ENCODE data around the gene BLVRA. TPM values are rescaled to one million over a fixed set of nuclear protein-coding genes. Genes with fewer than 3 reads are reported as not detected.

BLVRA gene
- total and polyA plus RNA-seq, 10 of the 15 experiments (the other 5 are each of a cell fraction or from before 2014, with no cell fraction given) = 63.3 to 198 (median 102) TPM

GRCh38 chr7:43766564-43766963, 8.1 kb downstream of the BLVRA start:
- in situ Hi-C loops (cut with MboI) = no loop called here
- CTCF ChIA-PET = interaction anchor here (1.0 to 2.2 kb wide), 2 partner anchors 18 to 70 kb away, joined by 3 to 6 read pairs; no protein-coding TSS in a partner anchor
- ATAC-seq = no peak
- Histone ChIP-seq H3K4me3 (no peak overlapping the region), H4K20me1 (ENCODE audit: control insufficient read depth, insufficient read depth) (no peaks in the 10 kb centered on the region), H3K27ac (ENCODE audit: control insufficient read depth, insufficient read depth) (no peak overlapping the region), H2AFZ (ENCODE audit: control insufficient read depth, low read depth, low read length) (no peak overlapping the region), H3K79me2 (ENCODE audit: control insufficient read depth, insufficient read depth, low read length) (peaks cover 27% of the 10 kb centered on the region), H3K9me3 (replicated peaks; ENCODE audit: control insufficient read depth, insufficient read depth, low read length) (no peaks in the 10 kb centered on the region), H3K9ac (ENCODE audit: control insufficient read depth, insufficient read depth, low read length) (no peak overlapping the region), H3K36me3 (ENCODE audit: control insufficient read depth in 2 of 2, insufficient read depth in 2 of 2, low read length in 1 of 2) (peaks cover 0 to 6% of the 10 kb centered on the region in 2 experiments; a peak in 2 of 4 replicates), H3K4me2 (ENCODE audit: control insufficient read depth, insufficient read depth) (no peak overlapping the region), H3K4me1 (ENCODE audit: control insufficient read depth, insufficient read depth, low read length) (peaks cover 29% of the 10 kb centered on the region), H3K27me3 (replicated peaks in 1 of 2; ENCODE audit: control insufficient read depth in 2 of 2, insufficient read depth in 2 of 2, low read length in 1 of 2) (no peaks in the 10 kb centered on the region)
- RAD21 ChIA-PET (ENCODE audit: unreplicated experiment) = interaction anchor here (1.5 to 3.1 kb wide), 2 partner anchors 29 to 184 kb away, joined by 3 to 16 read pairs; partner anchors contain the start of gene STK17A
- SMC1A ChIA-PET (ENCODE audit: uncharacterized antibody, unreplicated experiment) = interaction anchor here (1.1 kb wide), 1 partner anchor 16 kb away, joined by 3 read pairs; no protein-coding TSS in a partner anchor
- no peak for DNase-seq (ENCODE audit: low read depth, low spot score)
- no TSS peak for BruUV-seq (replicated peaks)
- no peak for TF ChIP-seq PAX8 (IDR thresholded peaks at IDR 0.05)
- no peak for TF ChIP-seq HSF1 (IDR thresholded peaks at IDR 0.05; ENCODE audit: low read depth, low read length)
- TF ChIP-seq POLR2A (IDR thresholded peaks at IDR 0.05; ENCODE audit: low read depth, low read length) = no peak
- no peak for TF ChIP-seq TBL1XR1 (IDR thresholded peaks at IDR 0.05; ENCODE audit: low read depth, low read length)
- TF ChIP-seq, protein P1, sequence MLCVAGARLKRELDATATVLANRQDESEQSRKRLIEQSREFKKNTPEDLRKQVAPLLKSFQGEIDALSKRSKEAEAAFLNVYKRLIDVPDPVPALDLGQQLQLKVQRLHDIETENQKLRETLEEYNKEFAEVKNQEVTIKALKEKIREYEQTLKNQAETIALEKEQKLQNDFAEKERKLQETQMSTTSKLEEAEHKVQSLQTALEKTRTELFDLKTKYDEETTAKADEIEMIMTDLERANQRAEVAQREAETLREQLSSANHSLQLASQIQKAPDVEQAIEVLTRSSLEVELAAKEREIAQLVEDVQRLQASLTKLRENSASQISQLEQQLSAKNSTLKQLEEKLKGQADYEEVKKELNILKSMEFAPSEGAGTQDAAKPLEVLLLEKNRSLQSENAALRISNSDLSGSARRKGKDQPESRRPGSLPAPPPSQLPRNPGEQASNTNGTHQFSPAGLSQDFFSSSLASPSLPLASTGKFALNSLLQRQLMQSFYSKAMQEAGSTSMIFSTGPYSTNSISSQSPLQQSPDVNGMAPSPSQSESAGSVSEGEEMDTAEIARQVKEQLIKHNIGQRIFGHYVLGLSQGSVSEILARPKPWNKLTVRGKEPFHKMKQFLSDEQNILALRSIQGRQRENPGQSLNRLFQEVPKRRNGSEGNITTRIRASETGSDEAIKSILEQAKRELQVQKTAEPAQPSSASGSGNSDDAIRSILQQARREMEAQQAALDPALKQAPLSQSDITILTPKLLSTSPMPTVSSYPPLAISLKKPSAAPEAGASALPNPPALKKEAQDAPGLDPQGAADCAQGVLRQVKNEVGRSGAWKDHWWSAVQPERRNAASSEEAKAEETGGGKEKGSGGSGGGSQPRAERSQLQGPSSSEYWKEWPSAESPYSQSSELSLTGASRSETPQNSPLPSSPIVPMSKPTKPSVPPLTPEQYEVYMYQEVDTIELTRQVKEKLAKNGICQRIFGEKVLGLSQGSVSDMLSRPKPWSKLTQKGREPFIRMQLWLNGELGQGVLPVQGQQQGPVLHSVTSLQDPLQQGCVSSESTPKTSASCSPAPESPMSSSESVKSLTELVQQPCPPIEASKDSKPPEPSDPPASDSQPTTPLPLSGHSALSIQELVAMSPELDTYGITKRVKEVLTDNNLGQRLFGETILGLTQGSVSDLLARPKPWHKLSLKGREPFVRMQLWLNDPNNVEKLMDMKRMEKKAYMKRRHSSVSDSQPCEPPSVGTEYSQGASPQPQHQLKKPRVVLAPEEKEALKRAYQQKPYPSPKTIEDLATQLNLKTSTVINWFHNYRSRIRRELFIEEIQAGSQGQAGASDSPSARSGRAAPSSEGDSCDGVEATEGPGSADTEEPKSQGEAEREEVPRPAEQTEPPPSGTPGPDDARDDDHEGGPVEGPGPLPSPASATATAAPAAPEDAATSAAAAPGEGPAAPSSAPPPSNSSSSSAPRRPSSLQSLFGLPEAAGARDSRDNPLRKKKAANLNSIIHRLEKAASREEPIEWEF (IDR thresholded peaks at IDR 0.05; ENCODE audit: insufficient replicate concordance, low read depth, low read length) = no peak
- TF ChIP-seq TAF1 (IDR thresholded peaks at IDR 0.05; ENCODE audit: borderline replicate concordance, low read depth, low read length) = no peak
- TF ChIP-seq ZBED1 (IDR thresholded peaks at IDR 0.05; ENCODE audit: borderline replicate concordance) = no peak
- no peak for FAIRE-seq
- POLR2A ChIA-PET = interaction anchor here (1.6 kb wide), 1 partner anchor 8 kb away, joined by 6 read pairs; the partner anchor contains the start of gene BLVRA
- WGBS (ENCODE audit: insufficient coverage, insufficient replicate concordance, low lambda C conversion rate, missing lambda C conversion rate) = 98% methylated on average over 8 of the region's 8 CpGs
- intact Hi-C loops (cut with micrococcal nuclease; ENCODE audit: unreplicated experiment) = no loop called here

Data from GM12878 (cell line).